ENCODE data around the gene ANKRD33B.

ANKRD33B gene

DNA sequence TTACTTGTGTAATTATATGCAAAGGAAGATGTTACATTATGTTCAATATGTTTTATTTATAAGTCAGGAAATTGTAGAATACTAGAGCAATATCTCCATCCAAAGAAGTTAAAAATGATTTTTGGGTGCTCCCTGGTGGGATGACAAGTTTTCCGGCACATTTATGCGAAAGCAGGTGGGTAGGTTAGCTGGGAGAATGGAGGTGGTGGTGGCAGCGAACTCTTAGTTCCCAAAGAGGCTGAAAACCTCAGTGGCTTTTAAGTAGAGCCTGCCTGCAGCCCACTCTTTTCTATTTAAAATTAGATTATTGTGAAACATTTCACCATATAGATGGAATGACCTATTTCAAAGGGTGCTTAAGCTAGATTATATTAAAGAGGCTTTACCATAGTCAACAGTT lies 51.8 kb downstream of the ANKRD33B start:
- TF ChIP-seq, protein P1, sequence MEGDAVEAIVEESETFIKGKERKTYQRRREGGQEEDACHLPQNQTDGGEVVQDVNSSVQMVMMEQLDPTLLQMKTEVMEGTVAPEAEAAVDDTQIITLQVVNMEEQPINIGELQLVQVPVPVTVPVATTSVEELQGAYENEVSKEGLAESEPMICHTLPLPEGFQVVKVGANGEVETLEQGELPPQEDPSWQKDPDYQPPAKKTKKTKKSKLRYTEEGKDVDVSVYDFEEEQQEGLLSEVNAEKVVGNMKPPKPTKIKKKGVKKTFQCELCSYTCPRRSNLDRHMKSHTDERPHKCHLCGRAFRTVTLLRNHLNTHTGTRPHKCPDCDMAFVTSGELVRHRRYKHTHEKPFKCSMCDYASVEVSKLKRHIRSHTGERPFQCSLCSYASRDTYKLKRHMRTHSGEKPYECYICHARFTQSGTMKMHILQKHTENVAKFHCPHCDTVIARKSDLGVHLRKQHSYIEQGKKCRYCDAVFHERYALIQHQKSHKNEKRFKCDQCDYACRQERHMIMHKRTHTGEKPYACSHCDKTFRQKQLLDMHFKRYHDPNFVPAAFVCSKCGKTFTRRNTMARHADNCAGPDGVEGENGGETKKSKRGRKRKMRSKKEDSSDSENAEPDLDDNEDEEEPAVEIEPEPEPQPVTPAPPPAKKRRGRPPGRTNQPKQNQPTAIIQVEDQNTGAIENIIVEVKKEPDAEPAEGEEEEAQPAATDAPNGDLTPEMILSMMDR (IDR thresholded peaks at IDR 0.05; ENCODE audit: borderline replicate concordance, insufficient read depth, low read depth, low read length) = no peak
- H3K4me3 ChIP-seq (ENCODE audit: low read depth, low read length) = no peak overlapping the region

DNA sequence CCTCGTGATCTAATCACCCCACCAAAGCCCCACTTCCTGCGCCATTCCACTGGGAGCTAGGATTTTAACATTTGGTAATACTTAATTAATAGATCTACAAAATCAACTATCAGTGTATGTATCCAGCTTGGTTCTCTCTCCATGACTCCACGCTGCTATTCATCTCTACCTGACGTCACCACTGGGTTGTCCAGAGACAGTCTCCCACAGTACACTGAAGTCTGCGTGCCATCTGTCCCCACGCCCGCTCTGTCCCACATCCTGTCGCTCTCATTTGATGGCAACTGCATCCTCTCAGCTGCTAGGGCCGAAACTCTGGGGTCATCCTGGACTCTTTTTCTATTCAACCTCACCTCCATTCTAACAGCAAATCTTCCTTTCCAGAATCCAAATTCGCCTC lies 53.2 kb downstream of the ANKRD33B start:
- TF ChIP-seq, protein P1 (IDR thresholded peaks at IDR 0.05; ENCODE audit: borderline replicate concordance, insufficient read depth, low read depth, low read length) = no peak

DNA sequence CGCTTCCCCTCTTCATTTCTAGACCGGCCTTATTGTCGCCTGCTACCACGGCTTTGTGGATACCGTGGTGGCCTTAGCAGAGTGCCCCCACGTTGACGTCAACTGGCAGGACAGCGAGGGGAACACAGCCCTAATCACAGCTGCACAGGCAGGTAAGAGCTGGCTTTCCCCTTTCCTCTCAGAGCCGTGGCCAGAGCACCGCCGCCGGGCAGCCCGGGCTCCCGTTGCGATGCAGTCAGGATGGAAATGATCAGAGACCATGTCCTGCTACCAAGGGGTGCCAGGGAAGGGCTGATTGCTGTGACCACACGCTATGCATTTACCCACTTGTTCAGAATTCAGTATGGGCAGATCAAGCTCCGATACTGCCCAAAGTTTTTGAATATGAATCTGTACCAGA lies 54.4 kb downstream of the ANKRD33B start:
- TF ChIP-seq, protein P1 (IDR thresholded peaks at IDR 0.05; ENCODE audit: borderline replicate concordance, insufficient read depth, low read depth, low read length) = no peak
- no peak overlapping the region for H3K4me3 ChIP-seq (ENCODE audit: low read depth, low read length)

More for the DNA sequence above, 53.2 kb downstream of the ANKRD33B start:
- no peak overlapping the region for H3K4me3 ChIP-seq (ENCODE audit: low read depth, low read length)

DNA sequence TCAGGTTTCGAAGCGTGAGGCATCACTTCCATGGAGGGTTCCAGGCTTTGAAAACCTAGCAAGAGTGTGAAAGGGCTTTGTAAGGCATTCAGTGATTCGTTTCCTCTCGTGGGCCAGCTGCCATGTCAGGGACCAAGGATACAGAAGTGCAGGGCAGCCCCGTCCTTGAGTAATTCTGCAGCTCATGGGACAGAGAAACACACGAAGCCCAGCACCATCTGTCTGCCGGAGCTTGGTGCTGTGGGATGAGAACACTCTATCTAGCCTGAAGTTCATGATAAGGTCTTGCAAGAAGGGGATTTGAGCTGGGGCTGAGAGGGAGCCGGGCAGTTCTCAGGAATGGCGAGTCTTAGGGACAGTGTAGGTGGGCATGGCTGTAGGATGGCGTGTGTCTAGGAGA lies 55.8 kb downstream of the ANKRD33B start:
- no peak overlapping the region for H3K4me3 ChIP-seq (ENCODE audit: low read depth, low read length)
- TF ChIP-seq, protein P1 (IDR thresholded peaks at IDR 0.05; ENCODE audit: borderline replicate concordance, insufficient read depth, low read depth, low read length) = no peak

DNA sequence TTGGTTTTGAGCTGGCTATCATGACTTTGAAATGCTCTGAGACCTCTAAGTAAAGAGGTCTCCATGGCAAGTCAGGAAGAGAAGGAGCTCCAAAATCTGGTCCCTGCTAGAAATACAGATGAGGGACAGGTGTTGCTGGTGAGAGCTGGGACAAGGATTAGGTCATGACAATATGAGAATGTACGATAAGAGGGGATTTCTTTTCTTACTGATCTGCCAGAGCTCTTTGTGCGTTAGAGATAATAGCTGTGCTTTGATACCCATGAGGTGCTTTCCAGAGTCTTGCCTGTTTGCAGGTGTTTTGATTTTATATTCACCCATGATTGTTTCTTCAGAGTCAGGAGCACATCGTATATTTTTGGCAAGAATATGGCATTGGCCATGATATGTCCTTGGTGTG lies 56.5 kb downstream of the ANKRD33B start:
- no peak overlapping the region for H3K4me3 ChIP-seq (ENCODE audit: low read depth, low read length)
- TF ChIP-seq, protein P1 (IDR thresholded peaks at IDR 0.05; ENCODE audit: borderline replicate concordance, insufficient read depth, low read depth, low read length) = no peak

DNA sequence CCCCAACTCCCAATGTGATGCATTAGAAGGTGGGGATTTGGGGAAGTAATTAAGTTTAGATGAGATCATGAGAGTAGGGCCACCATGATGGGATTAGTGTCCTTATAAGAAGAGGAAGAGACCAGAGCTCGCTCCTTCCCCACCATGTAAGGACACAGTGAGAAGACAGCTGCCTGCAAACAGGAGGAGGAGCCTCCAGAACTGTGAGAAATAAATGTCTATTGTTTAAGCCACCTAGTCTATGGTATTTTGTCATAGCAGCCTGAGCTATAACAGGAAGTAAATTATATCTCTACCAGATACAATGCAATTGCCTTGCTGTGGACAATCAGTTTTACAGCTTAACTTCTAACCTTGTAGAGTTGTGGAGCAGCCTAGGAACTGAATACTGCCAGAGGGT lies 58.0 kb downstream of the ANKRD33B start:
- H3K4me3 ChIP-seq (ENCODE audit: low read depth, low read length) = no peak overlapping the region
- TF ChIP-seq, protein P1 (IDR thresholded peaks at IDR 0.05; ENCODE audit: borderline replicate concordance, insufficient read depth, low read depth, low read length) = no peak

DNA sequence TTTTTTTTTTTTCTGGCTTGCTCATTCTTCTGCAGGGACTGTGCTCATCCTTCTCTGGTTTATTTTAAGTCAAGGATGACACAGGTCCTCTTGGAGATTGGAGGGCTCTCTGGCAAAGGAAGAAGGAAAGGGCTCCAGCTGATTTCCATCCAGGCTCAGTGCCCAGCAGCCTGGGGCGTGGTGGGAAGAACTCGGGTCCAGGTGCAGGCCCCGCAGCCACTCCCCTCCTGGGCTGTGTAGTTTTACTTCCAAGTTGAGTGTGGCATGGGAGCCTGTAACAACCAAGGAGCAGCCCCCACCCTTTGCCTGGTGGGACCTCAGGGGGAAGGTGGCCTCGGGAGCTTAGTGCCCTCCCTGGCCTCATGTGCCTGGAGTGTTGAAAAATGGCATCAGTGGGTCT lies 58.9 kb downstream of the ANKRD33B start:
- TF ChIP-seq, protein P1 (IDR thresholded peaks at IDR 0.05; ENCODE audit: borderline replicate concordance, insufficient read depth, low read depth, low read length) = no peak
- no peak overlapping the region for H3K4me3 ChIP-seq (ENCODE audit: low read depth, low read length)

All from GM12875 (cell line).